Loucy (cell line): ENCODE measurements around the gene GRHL3.

Experiments used
- H2AFZ ChIP-seq: fragments of 200-600 bp; sonication (generic); 2 replicates; pipeline ENCODE4 v1.6.0; 2016; ENCODE audit warnings: antibody characterized with exemption, mild to moderate bottlenecking, low read length, moderate library complexity
- H3F3A ChIP-seq: fragments of 200-600 bp; 2 replicates; pipeline ENCODE4 v1.6.0; 2016; ENCODE audit warnings: antibody characterized with exemption, low read depth, mild to moderate bottlenecking
- H3K27me3 ChIP-seq: fragments of 200-600 bp; sonication (generic); 2 replicates; pipeline ENCODE4 v1.6.1; 2014; ENCODE audit warnings: low read length, mild to moderate bottlenecking; ENCODE audit not compliant: insufficient read depth, poor library complexity, severe bottlenecking
- H3K36me3 ChIP-seq: fragments of 200-600 bp; sonication (generic); 2 replicates; pipeline ENCODE4 v1.6.1; 2016; ENCODE audit warnings: low read length; ENCODE audit not compliant: insufficient read depth
- H3K4me1 ChIP-seq: fragments of 200-600 bp; sonication (generic); 2 replicates; pipeline ENCODE4 v1.5.1; 2014; ENCODE audit warnings: low read length, mild to moderate bottlenecking; ENCODE audit not compliant: insufficient read depth, poor library complexity, severe bottlenecking
- H3K4me2 ChIP-seq: fragments of 200-600 bp; sonication (generic); 2 replicates; pipeline ENCODE4 v1.6.0; 2014; ENCODE audit warnings: antibody characterized with exemption, low read length, low read depth, mild to moderate bottlenecking; ENCODE audit not compliant: poor library complexity, severe bottlenecking
- H3K4me3 ChIP-seq: fragments of 200-600 bp; sonication (generic); 2 replicates; pipeline ENCODE4 v1.5.1; 2014; ENCODE audit warnings: low read length, mild to moderate bottlenecking, mixed read lengths; ENCODE audit not compliant: poor library complexity, severe bottlenecking
- H3K79me2 ChIP-seq: fragments of 200-600 bp; sonication (generic); 2 replicates; pipeline ENCODE4 v1.6.1; 2014; ENCODE audit warnings: low read length; ENCODE audit not compliant: insufficient read depth
- H3K9ac ChIP-seq: fragments of 200-600 bp; sonication (generic); 2 replicates; pipeline ENCODE4 v1.6.0; 2014; ENCODE audit warnings: mild to moderate bottlenecking, low read depth, low read length, moderate library complexity; ENCODE audit not compliant: poor library complexity, severe bottlenecking
- H3K9me2 ChIP-seq: fragments of 200-600 bp; sonication (generic); replicated peaks from 2 replicates; pipeline ENCODE4 v1.6.1; 2016; ENCODE audit warnings: low read depth, low read length, mixed read lengths
- H3K9me3 ChIP-seq: fragments of 200-600 bp; sonication (generic); 2 replicates; pipeline ENCODE4 v1.6.1; 2014; ENCODE audit warnings: mild to moderate bottlenecking, antibody characterized with exemption, low read length, low read depth; ENCODE audit not compliant: insufficient read depth
- H4K20me1 ChIP-seq: fragments of 200-600 bp; sonication (generic); 2 replicates; pipeline ENCODE4 v1.6.0; 2014; ENCODE audit warnings: antibody characterized with exemption, low read length, mild to moderate bottlenecking; ENCODE audit not compliant: insufficient read depth, poor library complexity, severe bottlenecking
- CTCF ChIP-seq: fragments of 200-600 bp; sonication (generic); conservative IDR thresholded peaks from 2 replicates; pipeline ENCODE4 v1.5.1; 2014; ENCODE audit warnings: mild to moderate bottlenecking, antibody characterized with exemption, low read length
- EZH2phosphoT487 ChIP-seq: fragments of 200-600 bp; IDR thresholded peaks from 2 replicates; pipeline ENCODE4 v1.6.1; 2018; ENCODE audit warnings: antibody characterized with exemption, mild to moderate bottlenecking, moderate library complexity, borderline replicate concordance

The GRHL3 gene

DNA sequence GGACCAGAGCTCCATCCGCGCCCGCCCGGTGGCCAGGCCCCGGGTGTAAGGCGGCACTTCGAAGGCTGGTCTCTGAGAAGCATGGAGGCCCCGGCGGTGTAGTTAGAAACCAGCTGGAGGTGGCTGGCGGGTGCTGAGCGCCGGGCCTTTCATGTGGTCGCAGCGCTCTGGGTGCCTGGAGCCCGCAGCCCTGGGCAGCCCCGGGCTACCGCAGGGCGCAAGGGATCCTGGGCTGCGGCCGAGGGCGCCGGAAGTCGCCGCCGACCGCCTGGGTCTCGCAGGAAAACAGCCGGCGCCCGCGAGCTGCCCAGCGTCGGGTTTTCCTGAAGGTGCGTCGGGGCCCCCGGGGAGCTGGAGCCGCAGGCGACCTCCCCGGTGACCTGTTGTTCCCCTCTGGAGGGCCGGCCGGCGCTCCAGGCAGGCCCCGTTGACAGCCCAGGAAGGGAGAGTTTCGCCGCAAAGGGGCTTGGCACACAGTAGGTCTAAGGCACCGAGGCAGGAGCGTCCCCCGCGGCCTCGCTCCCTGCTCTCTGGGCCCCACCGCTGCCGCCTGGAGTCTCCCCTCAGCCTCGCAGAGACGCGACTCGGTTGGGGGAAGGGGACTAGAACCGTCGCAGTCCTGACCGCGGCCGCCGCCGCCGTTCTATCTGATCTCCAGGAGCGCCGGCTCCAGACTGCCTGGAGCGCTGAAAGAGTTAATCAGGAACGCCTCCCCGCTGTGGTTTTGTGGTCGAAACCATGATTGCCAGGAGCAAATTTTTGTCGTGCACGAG lies 2.7 kb downstream of the GRHL3 start:
- no peaks in the 10 kb centered on the region for H3K79me2 ChIP-seq
- H4K20me1 ChIP-seq: no peaks in the 10 kb centered on the region
- H3K9me3 ChIP-seq: no peaks in the 10 kb centered on the region
- H3K36me3 ChIP-seq: no peaks in the 10 kb centered on the region
- H3F3A ChIP-seq: peaks cover 7% of the 10 kb centered on the region; the same call in 1 of the 2 replicates
- H3K4me1 ChIP-seq: peaks cover 65% of the 10 kb centered on the region
- peak overlapping the region; percentile 64 for H2AFZ ChIP-seq
- peak overlapping the region; percentile 72 for H3K4me3 ChIP-seq
- no peaks in the 10 kb centered on the region for H3K9me2 ChIP-seq
- peak overlapping the region; percentile 90 for H3K4me2 ChIP-seq
- peak overlapping the region; percentile 84 for H3K9ac ChIP-seq
- TF ChIP-seq CTCF: no peak
- no peak for TF ChIP-seq EZH2phosphoT487
- no peaks in the 10 kb centered on the region for H3K27me3 ChIP-seq

DNA sequence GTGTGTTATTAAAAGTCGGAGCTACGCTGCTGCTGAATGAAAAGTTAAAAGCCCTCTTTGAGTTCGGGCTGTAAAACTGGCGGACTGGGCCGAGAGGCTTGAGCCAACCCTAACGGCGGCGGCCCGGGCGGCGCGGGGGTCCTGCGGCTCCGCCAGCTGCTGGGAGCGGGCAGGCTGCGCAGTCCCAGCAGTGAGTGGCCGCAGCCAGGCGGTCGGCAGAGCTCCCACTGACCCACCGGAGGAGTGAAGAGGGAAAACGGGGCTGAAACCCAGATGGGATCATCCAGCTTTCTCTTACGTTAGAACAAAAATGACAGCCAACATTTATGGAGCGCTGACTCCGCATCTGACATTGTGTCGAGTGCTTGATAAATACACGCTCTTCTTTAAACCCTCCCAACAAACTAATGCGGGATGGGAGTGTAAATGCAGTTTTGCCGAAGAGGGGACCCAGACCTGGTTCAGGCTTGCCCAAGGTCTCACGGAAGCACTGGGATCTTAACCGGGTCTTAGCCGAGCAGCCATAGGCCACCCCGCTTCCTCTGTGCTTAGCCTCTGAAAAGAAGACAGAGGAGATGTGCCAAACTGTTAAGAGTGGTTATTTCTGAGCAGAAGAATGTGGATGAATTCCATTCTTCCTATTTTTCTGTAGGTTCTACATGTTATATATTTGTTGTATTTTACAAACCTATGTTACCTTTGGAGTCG lies 3.5 kb downstream of the GRHL3 start:
- Histone ChIP-seq H3F3A (peaks cover 7% of the 10 kb centered on the region; the same call in 1 of the 2 replicates), H3K9me2 (no peaks in the 10 kb centered on the region)

DNA sequence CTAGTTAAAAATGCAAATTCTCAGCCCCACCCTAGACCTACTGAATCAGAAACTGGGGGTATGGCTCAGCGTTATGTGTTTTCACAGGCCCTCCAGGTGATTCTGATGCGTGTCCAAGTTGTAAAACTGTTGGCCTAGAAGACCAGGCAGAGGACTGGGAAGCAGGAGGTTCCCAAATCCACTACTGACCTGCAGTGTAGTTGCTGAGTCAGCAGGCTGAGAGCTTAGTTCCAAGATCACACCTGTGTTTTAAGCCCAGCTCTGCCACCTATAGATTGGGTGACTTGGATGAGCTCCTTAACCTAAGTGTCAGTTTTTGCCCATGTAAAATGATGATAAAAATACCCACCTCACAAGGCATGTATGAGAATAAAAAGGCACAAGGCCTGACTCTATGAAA lies 4.1 kb downstream of the GRHL3 start:
- Histone ChIP-seq H3K4me3 (peak overlapping the region; percentile 72), H3K27me3 (no peaks in the 10 kb centered on the region), H3K4me1 (peaks cover 54% of the 10 kb centered on the region), H3K9me3 (no peaks in the 10 kb centered on the region), H3K9me2 (no peaks in the 10 kb centered on the region), H3F3A (peaks cover 7% of the 10 kb centered on the region; the same call in 1 of the 2 replicates), H3K4me2 (peak overlapping the region; percentile 90), H2AFZ (no peak overlapping the region), H3K9ac (no peak overlapping the region), H4K20me1 (no peaks in the 10 kb centered on the region), H3K79me2 (no peaks in the 10 kb centered on the region), H3K36me3 (no peaks in the 10 kb centered on the region)
- no peak for TF ChIP-seq EZH2phosphoT487
- no peak for TF ChIP-seq CTCF

More for the DNA sequence above, 3.5 kb downstream of the GRHL3 start:
- H3K79me2 ChIP-seq: no peaks in the 10 kb centered on the region
- H3K4me3 ChIP-seq: peak overlapping the region; percentile 72
- peaks cover 58% of the 10 kb centered on the region for H3K4me1 ChIP-seq
- no peaks in the 10 kb centered on the region for H3K9me3 ChIP-seq
- TF ChIP-seq EZH2phosphoT487 (no peak), CTCF (no peak)
- H2AFZ ChIP-seq: no peak overlapping the region
- peak overlapping the region; percentile 90 for H3K4me2 ChIP-seq
- peak overlapping the region; percentile 84 for H3K9ac ChIP-seq
- H3K27me3 ChIP-seq: no peaks in the 10 kb centered on the region
- no peaks in the 10 kb centered on the region for H4K20me1 ChIP-seq
- no peaks in the 10 kb centered on the region for H3K36me3 ChIP-seq
